OCI-LY1 (cell line): ENCODE measurements around the gene ALS2.

Experiments used
- CTCF ChIP-seq: fragments of 200-600 bp; sonication (generic), shearing (Covaris generic); IDR thresholded peaks from 2 replicates; pipeline ENCODE4 v1.5.1; 2017; ENCODE audit warnings: mild to moderate bottlenecking, antibody characterized with exemption, low read length, moderate library complexity, mixed read lengths
- EZH2 ChIP-seq: fragments of 200-600 bp; sonication (generic), shearing (Covaris generic); IDR thresholded peaks from 2 replicates; pipeline ENCODE4 v1.8.0; 2017; ENCODE audit warnings: borderline replicate concordance, mixed run types, mild to moderate bottlenecking, antibody characterized with exemption, low read length, moderate library complexity, mixed read lengths

GRCh38 chr2:201806442-201807170, 25.9 kb upstream of the ALS2 start, which contains the start of gene CDK15:
- TF ChIP-seq EZH2 (no peak), CTCF (no peak)
